GM18867 (cell line): ENCODE measurements around the gene RBM18.

Experiments used
- ATAC-seq: cut with Tn5 transposase; IDR thresholded peaks from one replicate; pipeline ENCODE4 v1.9.1; 2021; ENCODE audit warnings: mild to moderate bottlenecking, moderate library complexity; ENCODE audit not compliant: unreplicated experiment

RBM18 gene

DNA sequence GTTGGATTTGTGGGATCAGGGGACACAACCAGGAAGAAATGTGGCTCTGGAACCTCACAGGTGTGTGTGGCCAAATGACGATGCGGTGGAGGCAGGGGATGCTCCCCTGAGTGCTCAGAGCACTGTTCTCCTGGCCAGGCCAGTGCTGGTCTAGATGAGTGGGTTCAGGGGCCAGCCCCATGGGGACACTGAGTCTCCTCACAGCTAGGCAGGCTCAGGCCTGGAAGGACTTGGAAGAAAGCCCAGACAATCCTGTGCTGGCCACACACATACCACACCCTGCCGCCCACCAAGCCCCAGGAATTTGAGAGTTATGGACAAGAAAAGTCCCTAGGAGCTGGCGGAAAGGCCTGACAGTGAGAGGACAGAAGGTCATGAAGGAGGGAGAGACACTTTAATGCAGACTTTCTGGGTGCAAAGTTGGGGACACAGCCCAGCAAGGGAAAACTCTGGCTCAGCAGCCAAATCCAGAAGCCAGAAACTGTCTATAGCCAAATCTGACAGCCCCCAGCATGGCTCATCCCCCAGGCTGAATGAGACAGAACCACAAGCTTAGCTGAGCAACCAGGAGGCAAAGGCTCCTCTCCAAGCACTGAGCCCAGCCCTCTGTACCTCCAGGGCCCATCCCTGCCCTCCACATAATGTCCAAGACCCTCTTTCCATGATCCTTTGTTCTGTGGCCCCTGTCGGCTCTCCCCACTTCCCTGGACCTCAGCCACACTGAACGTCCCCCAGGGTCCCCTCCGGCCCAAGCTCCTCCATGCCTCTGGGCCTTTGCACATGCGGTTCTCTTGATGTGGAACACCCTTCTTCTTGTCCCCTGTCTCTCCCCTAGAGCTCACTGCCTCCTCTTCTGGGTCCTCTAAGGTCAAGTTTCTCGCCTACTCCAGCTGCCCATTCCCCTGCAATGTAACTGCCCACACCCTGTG is 58.3 kb downstream of the RBM18 start:
- no peak for ATAC-seq

DNA sequence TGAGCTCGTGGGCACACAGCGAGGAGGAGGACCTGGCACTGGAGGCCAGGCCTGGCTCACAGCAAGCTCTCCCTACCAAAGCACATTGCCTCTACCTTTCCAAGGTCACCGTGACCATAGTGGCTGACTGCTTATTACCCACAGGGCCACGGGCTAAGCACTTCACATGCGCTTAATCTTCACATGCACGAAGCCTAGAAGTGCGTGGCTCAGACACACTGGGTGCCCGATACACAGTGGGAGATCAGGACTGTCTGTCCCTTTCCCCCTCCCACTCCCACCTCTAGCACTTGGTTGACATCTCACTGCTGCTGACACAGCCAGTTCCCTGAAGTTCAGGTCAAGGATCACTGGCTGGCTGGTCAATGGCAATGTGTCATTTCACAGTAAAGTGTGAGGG is 59.5 kb downstream of the RBM18 start:
- no peak for ATAC-seq

DNA sequence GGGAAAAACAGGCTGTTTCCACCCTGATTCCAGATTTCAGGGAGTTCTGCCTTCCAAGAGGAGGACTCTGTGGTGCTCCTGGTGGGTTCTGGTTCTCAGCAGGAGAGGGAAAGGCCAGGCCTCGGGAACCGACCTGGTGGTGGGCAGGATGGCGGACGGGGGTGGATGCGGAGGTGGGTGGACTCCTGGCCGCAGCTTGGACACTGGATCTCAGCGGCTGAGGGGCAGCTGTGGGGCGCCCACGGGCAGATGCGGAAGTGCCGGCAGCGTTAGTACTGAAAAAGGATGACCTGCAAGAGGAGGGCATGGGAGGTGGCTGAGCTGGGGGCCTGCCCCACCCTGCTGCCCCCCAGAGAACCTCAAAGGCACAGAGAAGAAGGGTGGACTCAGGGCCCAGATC is 60.1 kb downstream of the RBM18 start:
- no peak for ATAC-seq

DNA sequence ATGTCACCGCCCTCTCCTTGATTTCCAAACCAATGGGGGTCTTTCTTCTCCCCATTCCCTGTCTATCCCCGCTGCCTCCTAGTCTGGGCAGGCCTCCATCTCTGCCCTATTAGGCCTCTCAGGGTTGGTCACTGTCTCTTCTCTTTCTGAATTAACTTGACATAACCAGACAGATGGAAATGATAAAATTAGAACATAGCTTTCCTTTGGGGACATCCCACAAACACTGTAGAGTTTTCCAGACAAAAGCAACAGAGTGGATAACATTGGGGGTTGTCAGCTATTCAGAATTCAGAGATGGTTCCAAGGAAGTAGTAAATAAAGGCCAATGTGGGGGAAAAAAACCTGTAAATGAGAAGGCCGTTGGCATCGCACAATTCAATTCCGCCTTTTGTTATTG is 60.6 kb downstream of the RBM18 start:
- ATAC-seq = no peak

DNA sequence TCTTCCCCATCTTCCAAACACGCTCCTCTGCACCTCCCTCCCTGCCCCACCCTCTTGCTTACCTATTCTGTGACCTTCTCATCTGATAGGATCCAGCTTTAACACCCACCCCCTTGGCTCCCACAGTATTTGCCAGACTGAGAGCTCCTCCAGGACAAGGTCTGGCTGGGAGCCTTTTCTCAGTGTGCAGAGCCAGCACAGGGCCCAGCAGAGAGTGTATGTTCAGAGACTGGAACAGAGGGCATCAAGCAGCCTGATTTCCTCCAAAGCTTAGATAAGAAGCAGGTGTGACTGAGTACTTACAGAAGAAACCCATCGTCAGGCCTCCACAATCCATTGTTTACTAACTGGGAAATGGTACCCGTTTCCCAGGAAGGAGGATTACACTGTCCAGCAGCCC is 62.5 kb downstream of the RBM18 start:
- no peak for ATAC-seq

DNA sequence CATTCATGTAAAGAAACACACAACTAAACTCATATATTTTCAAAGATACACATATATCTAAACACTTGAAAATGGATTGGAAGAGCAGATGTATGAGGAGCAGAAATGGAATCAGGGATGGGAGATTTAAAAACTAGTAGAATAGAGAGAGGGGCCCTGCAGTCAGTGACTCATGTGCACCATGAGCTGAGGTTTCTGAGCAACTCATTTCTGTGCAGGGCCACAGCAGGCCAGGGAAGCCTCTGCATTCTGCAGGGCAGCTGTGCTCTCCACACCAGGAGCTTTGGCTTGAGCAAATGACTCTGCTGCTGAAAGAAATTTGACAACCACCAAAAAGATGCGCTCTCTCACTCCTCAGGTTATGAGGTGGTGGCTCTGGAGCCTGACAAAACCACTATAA is 63.0 kb downstream of the RBM18 start:
- ATAC-seq = no peak

DNA sequence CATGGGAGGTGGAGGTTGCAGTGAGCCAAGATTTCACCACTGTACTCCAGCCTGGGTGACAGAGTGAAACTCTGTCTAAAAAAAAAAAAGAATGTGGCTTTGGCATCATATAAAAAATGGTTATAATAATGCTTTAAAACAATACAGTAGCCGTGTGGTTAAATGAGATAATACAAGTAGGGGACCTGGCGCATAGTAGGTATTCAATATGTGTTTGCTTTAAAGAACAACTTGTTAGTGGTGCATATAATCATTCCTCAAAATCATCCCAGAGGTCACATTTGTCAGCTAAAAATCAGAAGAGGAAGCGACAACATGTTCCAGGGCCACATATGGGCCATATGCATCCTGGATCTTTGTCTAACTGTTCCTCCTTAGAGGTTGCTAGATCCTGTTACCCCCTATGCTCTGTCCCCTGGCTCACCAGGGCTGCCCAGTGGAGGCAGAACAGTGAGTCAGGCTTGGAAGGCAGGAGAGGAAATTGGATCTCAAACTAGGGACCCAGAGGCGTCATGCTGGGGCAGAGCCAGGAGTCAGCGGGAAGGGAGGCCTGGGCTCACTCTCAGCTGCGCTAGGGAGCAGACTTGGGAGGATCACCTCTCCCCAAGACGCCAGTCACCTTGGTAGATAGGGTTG is 63.6 kb downstream of the RBM18 start:
- ATAC-seq = no peak

DNA sequence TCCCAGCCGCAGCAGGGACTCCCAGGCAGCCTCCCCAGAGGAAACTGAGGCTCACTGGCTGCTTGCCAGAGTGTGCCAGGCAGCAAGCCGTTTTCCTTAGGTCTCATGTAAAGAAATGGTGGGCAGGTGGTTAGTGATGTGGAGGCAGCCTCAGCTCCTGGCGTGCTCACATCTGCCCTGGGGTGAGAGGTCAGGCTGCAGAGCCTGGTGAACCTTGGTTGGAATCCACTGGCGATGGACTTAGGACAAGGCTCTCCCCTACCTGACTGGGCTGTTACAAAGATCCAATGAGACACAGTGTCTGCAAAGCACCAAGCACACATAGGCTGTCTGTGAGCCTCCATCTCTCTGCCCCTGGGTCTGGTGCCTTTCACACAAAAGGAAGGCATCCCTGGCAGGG is 66.8 kb downstream of the RBM18 start:
- no peak for ATAC-seq

DNA sequence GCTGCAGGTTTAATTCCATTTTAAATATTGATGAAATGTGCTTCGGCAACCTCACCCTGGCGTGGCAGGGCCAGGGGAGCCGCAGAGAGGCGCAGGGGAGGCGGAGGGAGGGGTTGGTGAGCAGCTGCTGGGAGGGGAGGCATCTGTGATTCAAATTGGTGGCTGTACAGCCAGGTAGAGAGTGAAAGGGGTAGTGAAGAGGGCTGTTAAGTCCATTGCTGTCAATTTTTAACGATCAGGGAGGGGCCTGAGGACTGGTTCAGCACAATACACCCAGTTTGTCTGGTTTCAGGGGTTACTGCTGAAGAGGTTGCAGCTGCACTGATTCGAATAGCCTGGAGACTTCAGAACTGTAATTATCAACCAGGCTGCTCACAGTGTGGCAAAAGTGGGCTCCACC is 67.2 kb downstream of the RBM18 start:
- no peak for ATAC-seq

DNA sequence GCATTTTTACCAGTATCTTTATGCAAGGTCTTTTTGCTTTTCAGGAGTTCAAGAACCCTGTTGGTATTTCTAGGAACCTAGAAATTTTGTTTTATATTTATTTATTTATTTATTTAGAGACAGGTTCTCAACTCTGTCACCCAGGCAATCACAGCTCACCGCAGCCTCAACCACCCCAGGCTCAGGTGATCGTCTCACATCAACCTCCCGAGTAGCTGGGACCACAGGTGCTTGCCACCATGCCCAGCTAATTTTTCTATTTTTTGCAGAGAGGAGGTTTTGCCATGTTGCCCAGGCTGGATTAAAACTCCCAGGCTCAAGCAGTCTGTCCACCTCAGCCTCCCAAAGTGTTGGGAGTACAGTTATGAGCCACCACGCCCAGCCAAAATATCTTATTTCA is 68.8 kb downstream of the RBM18 start:
- ATAC-seq = no peak

DNA sequence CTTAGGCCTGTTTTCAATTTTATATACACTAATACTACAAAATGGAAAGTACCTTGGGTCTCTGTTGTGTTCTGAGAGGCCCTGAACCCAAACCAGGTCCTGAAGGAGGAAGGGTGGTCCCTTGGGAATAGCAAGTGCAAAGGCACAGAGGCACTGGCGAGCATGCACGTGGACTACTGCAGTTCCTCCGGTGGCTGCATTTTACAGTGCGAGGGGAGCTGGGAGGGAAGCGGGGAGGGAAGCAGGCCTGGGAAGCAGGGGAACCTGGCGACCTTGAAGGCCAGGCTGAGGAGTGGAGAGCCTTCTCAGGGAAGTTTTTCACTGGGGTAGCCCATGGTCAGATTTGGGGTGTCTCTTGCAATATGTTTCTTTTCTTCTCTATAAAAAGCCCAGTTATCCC is 71.0 kb downstream of the RBM18 start:
- no peak for ATAC-seq

DNA sequence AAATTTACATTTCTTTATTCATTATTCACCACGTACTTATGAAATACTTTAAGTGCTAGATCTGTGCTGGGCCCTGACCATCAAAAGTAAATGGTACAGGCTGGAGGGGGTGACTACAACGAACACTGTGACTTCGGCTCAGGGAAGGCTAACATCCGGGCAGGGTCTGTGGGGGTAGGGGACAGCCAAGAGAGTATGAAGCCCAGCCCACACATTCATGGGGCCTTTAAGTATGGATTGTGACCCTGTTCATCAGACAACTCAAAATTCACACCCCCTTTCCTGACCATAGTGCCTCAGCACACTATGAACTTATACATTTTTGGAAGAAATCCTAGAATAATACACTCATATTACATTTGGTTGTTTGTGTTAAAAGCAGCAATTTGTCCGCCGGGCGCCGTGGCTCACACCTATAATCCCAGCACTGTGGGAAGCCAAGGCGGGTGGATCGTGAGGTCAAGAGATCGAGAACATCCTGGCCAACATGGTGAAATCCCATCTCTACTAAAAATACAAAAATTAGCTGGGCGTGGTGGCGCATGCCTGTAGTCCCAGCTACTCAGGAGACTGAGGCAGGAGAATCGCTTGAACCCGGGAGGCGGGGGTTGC is 71.6 kb downstream of the RBM18 start:
- no peak for ATAC-seq

DNA sequence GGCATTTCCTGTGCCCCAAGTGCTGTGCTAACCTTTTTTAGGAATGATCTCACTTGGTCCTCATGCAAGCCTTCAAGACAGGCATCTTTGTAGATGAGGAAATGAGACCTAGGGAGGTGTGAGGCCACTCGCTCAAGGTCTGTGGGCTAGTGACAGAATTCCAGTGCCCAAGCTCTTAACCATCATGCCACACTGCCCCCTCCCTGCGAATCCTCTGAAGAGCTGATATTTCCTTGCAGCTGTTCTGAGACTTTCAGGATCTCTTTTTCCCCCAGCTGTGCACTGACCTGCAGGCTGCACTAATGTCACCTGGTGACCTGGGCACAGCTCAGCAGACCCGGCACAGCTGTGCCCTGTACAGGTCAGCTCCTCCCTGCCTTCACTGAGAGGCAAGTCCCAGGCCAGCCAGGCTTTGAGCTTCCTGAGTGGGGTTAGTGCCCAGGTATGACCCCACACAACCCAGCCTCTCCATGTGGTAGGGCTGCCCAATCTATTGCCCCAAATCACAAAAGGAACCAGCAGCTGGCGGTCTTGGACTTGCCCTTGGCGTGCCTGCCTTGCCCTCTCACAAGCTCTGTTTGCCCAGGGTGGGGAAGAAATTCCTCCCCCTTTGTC is 72.3 kb downstream of the RBM18 start:
- ATAC-seq = no peak

DNA sequence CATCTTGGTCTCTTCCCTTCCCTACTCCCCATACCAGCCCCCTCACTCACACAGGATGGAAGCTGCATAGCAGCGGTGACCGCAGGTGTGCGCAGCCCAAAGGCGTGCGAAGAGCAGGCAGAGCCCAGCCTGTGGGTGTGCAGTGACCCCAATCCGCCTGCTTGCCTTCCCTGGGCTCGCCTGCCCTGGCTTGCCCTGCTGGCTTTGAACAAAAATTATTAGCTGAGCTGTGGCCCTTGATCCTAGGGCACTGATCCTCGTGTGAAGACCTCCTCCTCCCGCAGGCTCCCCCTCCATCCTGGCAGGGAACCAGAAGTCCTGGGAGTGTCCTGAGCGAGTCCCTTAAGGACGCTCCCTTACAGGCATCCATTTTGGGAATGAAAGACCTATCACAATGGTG is 73.1 kb downstream of the RBM18 start:
- ATAC-seq = no peak

DNA sequence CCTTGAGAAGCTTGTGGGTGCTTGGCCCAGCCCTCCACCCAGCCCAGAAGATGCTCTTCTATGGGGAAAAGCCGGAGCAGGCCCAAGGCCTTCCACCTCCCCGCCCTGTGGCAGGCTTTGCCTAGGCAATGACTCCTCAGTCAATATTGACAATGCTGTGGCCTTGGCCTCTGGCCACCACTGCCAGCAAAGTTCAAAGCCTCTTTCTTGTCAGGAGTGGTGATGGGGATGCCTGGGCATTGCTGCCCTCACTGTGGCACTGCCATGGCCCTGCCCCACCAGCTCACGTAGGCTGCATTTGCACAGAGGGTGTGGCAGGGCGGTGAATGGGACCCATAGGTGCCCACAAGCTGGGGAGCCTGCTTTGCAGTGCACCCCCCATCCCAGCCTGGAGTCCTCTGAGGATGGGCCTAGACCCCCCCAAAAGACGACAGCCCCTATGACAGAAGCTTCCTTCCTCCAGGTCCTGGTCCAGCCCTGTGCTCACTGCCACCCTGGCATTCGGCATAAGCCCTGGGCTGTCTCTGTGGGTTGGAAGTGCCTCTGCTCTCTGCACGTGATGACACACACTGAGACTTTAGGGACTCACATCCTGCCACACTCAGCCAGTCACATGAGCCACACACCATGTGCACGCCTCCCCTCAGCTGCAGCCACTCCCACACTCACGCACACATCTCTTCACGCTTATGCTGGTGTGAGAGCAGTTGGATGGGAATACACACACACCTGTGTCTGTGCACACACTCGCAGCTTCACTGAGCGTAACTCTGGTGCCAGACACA is 73.9 kb downstream of the RBM18 start:
- no peak for ATAC-seq

DNA sequence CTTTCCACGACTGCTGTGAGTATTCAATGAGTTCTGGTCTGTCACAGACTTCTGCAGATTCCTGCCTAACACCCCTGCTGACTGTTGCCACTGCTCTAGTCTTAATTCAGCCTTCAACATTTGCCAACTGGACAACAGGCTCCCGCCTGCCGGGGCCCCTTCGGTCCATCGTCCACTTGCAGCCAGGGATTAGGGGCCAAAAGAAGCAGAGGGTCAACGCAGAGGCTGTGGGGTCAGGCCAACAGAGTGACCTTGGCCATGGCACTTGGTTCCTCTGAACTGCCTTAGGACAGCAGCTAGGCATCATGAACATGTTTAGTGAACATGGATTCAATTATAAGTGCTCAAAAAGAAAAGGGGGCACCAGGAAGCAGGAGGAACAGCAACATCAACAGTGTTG is 76.3 kb downstream of the RBM18 start:
- no peak for ATAC-seq
